ENCODE measurements around the gene INAFM2.

DNA sequence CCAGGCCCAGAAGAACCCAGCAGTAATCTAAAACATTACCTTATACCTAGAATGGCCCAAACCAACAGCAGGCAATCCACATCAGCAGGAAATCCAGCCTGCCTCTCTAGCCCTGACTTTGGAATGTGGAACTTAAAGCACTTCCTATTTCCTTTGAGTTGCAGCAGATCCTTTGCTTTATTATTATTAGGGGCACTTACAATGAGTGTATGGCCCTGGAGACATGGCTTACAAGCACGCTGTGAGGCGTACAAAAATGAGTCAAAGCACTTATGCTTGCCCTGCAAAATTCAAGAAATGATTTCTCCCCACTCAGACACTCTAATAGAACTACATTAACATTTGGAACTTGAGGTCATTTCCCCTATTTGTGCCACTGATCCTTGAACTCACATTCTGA is 49.5 kb downstream of the INAFM2 start:
- no peak for TF ChIP-seq CTCF (IDR thresholded peaks at IDR 0.05)
- no peak for TF ChIP-seq POLR2A (IDR thresholded peaks at IDR 0.05)

All from heart left ventricle (tissue), 13 donors.